HG02938 (cell line): ENCODE data around the gene NEMP1.
"Not testable (repeated sequence)": the region's sequence is repeated elsewhere in the genome, so short reads cannot be mapped to it uniquely, and the experiment has no call there.

Experiments
- ATAC-seq: cut with Tn5 transposase; IDR thresholded peaks from one replicate; pipeline ENCODE4 v1.9.1; 2021; ENCODE audit warnings: mild to moderate bottlenecking, moderate library complexity; ENCODE audit not compliant: unreplicated experiment

The NEMP1 gene, protein sequence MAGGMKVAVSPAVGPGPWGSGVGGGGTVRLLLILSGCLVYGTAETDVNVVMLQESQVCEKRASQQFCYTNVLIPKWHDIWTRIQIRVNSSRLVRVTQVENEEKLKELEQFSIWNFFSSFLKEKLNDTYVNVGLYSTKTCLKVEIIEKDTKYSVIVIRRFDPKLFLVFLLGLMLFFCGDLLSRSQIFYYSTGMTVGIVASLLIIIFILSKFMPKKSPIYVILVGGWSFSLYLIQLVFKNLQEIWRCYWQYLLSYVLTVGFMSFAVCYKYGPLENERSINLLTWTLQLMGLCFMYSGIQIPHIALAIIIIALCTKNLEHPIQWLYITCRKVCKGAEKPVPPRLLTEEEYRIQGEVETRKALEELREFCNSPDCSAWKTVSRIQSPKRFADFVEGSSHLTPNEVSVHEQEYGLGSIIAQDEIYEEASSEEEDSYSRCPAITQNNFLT

DNA sequence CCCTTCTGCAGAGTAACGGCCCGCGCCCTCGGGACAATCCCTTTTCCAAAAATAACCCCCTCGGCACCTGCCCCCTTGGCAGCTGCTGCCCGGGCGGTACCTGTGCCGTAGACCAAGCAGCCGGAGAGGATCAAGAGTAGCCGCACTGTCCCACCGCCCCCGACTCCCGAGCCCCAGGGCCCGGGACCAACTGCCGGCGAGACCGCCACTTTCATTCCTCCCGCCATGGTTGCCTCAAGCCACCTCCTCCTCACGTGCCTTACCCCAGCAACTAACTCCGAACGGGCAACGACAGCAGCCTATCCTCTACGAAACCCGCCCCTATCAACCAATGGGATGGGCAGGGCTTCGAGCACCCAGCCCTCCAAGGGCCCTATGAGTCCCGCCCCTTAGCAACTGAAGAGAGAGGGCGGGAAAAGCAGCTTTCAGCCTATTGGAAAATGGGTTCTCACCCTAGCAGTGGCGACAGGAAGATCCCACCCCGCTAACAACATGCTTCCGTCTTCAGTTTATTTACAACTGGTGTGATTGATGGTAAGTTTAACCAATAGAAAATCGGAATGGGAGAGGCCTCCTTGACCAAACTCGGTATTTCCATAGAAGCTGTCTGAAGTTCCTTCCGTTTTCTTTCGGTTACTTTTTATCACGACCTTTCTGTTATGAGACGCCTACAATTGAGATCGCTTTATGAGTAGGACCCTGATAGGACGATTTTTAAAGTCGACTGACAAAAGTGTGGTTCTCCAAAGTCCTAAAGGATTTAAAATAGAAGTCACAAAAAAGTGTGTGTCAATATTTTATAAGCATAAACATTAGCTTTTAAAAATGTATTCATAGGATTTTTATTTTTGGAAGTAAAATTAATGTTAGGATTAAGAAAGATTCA is at the start of gene NEMP1:
Gene NEMP1, minus strand, starts transcription at position 273 of the 886 bp plus-strand sequence. Its CDS starts 46 bp downstream, at position 227.
- ATAC-seq, result peak; percentile 96

DNA sequence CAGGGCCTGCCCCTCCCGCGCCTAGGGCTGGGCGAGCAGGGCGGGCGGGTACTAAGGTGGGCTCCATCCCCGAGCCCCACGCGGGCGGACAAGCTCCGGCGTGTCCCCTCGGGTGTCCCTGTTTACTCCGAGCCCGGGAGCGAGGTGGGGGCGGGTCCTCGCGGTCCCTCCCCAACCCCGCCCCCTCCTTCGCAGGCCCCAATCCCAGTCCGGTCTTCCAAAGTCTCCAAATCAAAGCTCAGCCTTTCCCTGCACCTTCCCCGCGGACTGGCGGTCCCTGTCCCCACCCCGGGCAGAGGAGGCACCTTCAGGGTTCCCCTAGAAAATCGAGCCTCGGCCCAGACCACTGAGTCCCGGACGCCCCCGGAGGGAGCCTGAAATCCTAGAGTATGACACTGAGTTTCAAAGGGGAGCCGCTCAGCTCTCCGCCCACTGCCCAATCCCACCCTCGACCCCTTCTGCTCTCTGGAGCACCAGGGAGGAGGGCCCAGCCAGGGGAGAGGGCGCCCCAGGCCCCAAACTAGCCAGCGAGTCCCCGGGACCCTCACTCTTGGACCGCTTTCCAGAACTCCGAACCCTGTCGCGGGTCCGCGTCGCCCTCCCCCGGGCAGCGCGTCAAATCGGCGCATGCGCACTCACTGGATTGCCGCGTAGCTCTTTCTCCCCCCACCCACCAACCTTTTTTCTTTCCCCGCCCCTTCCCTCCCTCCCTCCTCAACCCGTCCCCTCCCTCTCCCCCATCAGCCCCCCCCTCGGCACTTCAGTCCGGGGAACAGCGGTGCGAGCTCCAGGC is 49.3 kb upstream of the NEMP1 start, which contains the start of gene LRP1:
Gene LRP1, plus strand, starts transcription at position 758 of the 793 bp plus-strand sequence. CDS start 482 bp downstream, outside the sequence.
- ATAC-seq, result no peak

DNA sequence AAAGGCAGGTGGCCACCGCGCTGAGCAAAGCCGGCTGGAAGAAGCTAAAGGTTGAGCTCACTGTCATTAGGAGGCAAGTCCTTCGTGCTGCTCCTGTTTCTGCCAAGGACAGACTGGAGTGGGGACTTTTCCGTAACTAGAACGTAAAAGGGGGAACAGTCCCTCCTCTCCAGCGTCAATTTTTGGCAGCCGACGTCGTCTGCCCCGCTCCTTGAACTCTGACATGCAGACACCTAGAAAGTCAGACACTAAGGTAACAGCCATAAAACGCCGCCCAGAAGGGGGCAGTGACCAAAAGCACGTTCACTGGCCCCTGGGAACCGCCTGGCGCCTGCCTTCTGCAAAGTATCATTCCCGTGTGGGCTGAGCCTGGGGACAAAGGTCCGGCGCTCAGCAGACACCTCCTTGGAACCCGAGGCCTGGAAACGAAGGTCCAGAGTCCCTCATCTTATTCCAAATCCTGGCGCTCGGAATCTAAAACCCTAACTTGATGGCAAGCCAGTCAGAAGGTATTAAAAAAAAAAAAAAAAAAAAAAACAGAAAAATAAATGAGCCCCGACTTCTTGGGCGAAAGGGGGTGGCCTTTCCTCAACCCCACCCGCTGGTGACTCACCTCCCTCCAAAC is 48.6 kb upstream of the NEMP1 start:
- ATAC-seq, result no peak

DNA sequence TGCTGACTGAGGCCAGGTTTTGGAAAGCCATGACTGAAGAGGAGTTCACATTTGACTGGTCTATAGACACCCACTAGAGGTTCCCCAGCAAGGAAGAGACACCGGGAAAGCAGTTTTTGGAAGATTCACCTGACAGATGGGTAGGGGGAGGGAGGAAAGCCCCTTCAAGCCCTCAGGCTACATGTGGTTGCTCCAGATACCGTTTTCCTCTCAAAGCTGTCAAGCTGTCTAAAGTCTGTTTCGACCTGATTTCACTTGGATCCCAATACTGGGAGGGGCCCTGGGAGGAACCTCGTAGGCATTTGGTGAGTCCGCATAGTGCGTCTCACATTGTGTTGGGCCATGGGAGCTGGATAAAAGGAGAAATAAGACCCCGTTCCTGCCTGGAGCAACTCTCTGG is 48.0 kb upstream of the NEMP1 start:
- ATAC-seq, result no peak

DNA sequence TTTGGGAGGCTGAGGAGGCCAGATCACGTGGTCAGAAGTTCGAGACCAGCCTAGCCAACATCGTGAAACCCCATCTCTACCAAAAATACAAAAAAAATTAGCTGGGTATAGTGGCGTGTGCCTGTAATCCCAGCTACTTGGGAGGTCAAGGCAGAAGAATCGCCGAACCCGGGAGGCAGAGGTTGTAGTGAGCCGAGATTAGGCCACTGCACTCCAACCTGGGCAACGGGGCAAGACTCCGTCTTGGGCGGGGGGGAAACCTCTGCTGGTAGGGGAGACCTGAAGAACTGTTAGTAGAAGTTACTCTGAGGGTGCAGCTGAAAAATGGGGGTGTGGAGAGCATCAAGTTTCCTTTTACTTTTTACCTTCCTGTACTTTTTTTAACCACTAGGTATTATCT is 47.5 kb upstream of the NEMP1 start:
- no peak for ATAC-seq

DNA sequence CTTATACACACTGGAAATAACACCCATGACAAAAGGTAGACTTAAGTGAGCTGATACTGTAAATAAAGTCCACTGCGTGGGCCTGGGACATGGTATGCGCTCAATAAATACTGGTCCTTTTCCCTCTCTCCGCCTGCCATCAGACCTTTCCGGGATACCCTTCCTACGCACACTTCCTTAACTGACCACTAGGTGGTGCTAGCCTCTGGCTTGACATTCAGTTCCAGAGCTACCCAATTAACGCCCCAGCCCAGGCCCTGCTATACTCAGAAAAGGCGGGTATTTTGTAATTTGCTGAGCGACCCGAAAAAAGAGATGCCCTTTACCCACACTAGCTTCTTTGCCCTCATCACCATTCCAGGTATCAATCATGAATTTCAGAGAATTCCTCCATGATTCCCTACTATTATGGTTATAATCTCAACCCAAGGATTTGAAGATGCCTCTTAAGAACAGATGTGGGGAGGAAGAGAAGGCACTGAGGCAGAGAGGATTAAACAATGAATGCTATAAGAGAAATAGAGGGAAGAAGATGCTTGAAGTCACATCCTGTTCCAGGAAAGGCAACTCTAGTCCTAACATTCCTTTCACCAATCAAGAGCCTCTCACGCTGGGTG is 45.8 kb upstream of the NEMP1 start:
- ATAC-seq, result no peak

DNA sequence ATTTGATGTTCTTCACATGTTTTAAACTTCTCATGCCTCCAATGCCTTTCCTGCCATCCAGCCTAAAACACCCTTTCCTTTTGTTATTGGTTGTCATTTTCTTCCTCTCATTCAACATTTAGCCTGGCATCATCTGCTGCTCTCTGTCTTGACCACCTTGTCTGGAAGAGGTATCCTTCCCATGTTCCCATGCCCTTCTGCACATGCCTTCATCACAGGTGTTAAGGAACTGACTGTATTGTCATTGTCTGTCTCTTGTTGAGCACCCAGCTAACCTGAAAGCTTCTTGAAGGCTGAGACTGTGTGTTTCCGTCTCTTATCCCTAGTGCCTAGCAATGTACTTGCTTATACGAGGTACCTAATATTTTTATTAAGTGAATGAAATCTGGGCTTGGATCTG is 45.2 kb upstream of the NEMP1 start:
- ATAC-seq, result no peak

DNA sequence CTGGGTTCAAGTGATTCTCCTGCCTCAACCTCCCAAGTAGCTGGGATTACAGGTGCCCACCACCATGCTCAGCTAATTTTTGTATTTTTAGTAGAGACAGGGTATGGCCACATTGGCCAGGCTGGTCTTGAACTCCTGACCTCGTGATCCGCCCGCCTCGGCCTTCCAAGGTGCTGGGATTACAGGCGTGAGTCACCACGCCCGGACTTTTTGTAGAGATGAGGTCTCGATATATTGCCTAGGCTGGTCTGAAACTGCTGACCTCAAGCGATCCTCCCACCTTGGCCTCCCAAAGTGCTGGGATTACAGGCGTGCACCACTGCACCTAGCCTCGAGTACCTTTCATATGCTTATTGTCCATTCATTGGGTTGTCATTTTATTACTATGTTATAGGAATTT is 42.1 kb upstream of the NEMP1 start:
- not testable (repeated sequence) for ATAC-seq

DNA sequence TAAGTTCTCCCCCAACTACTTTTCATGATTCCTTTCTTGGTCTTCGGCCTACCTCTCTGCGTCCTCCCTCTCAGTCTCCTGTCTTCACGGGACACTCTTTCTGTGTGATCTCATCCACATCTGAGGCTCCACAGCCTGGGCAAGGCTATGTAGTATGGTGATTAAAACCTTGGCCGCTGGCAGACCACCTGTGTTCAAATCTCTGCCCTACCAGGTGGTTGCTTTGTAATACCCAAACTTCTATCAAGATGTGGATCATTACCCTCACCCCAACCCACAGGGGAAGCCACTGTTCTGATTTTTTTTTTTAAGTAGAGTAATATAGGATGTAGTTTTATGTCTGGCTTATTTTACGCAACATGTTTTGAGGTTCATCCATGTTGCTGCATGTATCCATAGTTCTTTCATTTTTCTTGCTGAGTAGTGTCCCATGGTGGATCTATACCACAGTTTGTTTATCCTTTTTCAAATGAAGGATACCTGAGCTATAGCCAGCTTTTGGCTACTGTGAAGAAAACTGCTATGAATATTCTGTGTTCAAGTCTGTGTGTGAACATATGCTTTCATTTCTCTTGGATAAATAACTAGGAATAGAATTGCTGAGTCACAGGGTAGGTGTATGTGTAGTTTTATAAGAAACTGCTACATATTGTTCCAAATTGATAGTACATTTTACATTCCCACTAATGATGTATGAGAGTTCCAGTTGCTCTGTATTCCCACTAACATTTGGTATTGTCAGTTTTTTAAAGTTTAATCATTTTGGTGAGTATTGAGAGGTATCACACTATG is 40.9 kb upstream of the NEMP1 start:
- ATAC-seq, result no peak

DNA sequence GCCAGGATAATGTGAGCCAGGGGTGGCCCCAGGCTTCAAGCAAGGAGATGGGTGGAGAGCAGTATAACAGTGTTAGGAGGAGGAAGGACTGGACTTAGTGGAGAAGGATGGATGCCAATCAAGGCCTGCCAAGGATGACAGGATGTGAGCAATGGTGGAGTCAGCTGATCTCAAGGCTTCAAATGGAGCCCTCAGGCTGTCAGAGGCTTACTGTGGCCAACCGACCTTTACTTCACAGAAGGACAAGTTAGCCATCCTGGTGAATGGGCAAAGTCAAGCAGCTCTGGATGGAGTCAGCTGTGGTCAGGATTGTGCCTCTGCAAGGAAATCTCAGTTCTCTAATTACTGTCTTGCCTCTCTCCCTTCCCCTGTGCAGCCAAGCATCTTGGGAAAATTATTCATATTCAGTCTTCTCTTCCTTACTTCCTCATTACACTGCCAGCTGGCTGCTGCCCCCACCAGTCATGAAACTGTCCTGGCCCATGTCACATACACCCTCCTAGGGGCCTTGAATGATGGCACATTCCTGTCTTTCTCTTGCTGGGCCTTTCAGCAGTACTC is 40.2 kb upstream of the NEMP1 start:
- no peak for ATAC-seq

DNA sequence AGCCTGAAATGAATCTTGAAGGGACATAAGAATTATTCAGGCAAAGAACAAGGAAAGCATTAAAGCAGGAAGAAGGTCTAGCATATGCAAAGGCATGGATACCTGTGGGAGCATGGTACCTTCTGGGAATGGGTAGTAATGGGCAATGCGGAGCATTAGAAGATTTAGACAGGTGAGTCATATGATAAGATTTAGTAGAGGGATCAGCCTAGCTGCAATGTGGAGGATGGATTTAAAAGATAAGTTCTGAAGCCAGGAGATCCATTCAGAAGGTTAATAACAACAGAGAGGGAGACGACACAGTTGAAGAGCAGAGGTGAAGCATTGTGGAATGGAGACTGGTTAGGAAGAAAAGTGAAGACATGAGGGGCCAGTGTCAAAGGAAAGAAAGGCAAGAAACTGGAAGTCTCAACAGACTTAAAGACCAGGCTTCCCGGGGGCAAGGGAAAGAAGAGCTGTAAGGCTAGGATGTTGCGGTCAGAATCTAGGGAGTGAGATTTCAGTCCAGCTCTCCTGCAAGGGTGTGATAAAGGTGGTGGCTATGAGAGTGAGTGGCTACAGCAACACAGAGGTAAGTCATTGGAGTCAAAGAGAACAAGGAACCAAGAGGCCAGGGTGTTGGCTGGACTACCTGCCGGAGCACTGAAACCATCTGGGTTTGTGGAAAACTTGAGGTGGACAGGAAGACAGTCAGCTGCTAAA is 38.1 kb upstream of the NEMP1 start:
- ATAC-seq, result no peak

DNA sequence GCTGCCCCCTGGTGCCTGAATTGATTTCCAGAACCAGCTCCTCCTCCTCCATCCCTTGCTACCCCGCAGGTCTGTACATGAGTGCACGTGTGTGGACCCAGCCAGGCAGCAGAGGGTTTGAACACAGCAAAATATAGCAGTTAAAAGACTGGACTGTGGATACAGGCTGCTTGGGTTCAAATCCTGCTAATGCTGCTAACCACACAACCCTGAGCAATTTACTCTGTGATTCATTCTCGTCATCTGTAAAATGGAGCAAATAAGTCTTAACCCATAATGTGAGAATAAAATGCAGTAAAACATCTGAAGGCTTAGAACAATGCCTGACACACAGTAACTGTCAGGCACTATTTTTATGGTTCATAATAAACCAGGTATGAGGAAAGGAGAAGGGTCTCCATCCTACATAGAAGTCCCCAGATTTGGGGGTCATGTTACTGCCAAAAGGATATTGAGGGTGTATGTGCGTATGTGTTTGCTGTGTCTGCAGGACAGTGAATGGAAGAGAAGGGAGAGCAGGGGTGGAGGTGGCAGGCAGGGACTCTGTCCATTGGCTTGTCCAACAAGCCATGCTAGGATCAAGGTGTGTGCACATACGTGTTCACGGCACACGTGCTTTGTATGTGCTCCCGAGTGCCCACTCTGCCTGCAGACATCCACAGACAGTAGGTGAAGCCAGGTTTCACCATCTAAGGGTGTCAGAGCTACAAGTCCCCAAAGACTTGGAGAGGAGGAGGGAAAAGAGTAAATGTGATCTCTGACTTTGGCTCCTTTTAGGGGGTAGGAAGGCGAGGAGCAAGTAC is 34.1 kb upstream of the NEMP1 start:
- ATAC-seq, result peak; percentile 50

DNA sequence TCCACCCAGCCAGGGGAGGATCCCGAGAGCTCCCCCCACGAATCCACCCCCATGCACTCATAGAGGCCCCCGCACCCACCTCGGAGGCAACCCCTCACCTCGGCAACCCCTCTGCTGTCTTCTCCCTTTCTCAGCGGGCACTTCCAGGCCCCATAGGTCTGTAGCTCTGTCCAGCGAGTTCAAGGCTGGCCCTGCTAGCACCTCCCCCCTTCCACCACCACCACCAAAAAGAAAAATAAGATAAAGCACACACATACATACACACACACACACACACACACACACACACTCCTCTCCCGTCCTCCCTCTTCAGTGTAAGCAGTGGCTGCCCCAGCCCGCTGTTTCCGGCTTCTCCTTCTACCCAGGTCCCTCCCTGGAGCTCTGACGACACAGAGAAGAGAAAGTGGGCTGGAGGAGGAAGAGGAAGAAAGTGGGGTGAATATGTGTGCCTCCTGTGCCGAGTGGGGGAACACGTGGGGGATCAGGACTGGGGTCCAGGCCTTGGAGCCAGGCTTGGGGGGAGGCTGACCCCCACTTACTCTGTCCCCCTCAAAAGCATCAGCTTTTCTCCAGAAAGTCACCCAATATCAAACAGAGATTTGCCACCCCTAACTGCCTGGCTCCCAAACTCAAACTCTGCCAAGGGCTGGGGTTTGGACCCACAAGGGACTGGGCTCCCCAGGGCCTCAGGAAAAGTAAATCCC is 32.6 kb upstream of the NEMP1 start, which contains the start of gene STAT6:
Gene STAT6, minus strand, starts transcription at position 332 of the 704 bp plus-strand sequence. CDS start 3,084 bp downstream, outside the sequence.
- peak; percentile 38 for ATAC-seq

DNA sequence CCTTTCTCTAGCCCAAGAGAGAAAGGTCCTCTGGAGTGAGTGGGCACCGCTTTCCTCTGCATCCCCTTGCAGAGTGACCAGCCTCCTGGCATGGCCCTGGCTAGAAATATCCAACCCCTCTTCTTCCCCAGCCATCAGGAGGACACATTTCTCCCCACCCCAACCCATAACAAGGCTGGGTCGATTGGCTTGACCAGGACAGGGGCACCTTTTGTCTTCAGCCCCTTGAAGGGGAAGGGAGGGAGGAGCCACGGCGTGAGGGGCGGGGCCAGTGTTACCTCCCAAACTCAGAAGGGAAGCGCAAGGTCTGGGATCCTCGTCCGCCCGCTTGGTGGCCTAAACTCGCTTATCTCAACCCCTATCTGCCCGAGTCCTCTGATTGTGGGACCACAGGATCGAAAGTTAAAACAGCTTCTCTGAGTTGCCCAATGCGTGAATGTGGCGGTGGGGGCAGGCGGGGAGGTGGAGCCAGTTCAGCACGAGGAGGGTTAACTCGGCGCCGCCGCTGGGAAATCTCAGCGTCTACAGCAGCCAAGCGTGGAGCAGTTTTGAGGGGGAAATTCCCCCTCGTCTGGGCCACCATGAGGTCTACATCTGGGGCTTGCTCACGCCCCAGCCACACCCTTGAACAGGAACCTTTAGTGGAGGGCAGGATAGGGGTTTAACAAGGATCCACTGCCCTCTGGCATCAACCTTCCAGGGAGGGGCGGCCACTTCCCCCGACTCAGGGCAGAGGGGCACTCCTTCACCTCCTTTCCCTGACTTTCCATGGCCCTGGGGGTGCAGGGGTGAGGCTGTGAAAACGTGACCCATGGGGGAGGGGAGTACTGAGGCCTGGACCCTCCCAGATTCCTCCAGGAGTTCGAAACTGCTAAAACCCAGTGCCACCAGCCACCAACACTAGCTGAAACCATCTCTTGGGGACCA is 31.8 kb upstream of the NEMP1 start:
- peak; percentile 38 for ATAC-seq

DNA sequence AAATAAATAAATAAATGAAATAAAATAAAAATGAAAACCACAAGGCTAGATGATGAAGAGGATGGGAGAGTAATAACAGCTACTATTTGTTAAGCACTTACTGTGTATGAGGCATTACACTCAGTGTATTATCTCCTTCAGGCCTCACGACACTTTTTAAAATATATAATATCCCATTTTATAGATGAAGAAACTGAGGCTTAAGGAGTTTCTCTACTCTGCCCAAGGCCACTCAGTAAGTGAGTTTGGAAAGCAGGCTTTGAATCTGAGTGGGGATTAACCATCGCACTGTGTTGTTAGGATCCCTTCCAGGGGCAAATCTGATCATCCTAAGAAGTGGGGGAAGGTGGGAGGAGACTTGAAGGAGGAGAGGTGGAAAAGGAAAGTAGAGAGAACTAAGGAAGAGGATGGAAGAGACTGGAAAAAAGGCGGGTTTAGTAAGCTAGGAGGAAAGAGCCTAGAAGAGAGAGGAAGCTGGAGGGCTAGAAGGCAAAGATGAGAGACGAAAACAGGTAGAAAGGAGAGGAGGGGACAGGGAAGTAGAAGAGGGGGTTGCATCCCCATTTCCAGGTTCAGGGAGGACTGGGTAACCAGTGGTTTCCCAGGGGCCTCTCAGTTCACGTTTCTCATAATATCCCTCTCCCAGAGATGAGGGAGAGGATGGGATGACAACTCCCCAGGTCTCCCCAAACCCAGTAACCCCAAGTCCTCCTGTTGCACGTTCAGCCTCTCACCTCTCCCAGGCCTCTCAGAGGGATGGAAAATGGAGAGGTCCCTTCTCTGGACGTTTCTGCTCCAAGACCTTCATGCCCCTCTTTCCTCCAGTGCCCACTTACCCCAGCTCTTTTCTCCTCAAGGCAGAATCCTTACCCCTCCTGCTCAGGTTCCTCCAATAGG is 30.9 kb upstream of the NEMP1 start:
- no peak for ATAC-seq
